HG03135 (cell line): ENCODE data around the gene HACD2.
"Not testable (repeated sequence)": the region's sequence is repeated elsewhere in the genome, so short reads cannot be mapped to it uniquely, and the experiment has no call there.

Source experiments
- ATAC-seq: cut with Tn5 transposase; IDR thresholded peaks from one replicate; pipeline ENCODE4 v1.9.1; 2021; ENCODE audit warnings: mild to moderate bottlenecking, moderate library complexity; ENCODE audit not compliant: unreplicated experiment

The HACD2 gene

DNA sequence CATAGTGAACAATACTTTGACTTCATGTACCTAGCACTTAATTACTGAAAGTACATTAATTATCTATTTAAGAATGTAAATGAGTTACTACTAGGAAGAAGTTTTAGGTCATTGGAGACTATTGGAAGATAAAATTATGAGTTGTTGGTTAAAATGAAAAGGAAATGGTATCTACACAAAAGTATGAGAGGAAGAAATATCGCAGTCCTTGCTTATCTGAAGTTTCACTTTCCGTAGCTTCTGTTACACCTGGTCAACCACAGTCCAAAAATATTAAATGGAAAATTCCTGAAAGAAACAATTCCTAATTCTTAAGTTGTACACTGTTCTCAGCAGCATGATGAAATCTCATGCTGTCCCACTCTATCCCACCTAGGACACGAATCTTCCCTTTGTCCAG lies 57.8 kb downstream of the HACD2 start:
- no peak for ATAC-seq

DNA sequence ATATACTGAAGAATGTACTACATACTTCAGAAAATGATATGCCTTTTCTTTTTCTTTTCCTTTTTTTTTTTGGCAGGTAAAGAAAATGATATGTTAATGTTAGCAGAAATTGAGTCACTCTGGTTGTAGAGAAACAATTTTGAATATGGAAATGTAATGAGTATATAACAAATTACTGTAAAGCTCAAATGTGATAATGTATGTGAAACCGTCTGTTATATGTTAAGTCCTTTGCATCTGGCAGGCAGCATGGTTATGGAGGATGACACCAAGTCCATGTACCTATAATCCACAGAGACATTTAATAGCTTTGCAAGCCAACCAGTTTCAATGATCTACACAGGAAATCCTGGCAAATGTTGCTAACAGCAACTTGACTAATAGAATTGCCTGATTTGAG lies 58.4 kb downstream of the HACD2 start:
- ATAC-seq, result no peak

DNA sequence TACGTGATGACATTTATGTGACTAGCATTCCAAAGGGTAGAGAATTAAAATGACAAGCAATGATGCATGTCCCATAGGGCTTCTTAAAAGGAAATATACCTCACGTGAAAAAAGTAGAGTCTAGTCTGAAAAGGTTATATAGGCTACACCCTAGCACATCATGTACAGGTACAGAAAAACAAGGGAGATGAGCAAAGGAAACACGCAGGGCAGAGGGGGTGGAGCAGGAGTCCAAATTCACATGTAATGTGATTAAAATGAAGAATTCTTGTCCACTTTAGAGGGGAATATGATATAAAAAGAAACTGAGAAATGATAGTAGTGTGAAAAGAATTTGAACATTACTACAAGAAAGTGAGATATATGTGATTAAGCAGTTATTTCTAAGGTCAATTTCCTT lies 59.4 kb downstream of the HACD2 start:
- no peak for ATAC-seq

DNA sequence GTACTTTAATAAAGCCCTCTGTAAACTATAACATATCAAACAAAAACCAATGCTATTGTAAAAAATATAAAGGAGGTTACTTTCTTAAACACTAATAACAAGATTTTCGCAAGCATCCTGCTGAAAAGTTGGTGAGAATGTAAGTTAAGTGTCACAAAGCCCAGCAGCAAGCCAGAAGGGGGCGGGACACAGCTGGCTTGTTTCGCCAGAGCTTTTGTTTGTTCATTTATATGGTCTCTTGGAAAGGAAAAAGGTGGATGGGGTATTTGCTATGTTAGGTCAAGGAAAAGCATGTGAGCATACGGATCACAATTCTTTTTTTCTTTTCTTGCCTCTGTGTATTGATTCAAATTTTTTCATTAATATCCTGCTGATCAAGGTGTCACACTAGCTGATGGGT lies 59.9 kb downstream of the HACD2 start:
- ATAC-seq, result no peak

DNA sequence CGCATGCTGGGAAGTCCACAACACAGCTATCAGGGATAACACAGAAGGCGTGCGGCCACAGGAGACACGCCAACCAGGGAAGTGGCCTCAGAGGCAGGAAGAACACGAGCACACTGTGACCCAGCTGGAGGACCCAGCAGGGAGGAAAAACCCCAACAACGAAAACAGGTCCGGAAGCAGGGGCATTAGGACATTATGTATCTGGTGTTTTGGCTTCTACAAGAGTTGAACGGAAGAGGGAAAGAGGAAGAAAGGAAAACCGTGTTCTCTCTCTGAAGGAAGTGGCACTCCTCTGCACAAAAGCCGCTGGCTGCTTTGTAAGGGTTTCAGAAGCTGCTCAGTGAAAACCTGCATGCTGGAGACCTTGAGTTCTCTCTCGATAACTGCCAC lies 61.8 kb downstream of the HACD2 start:
- ATAC-seq, result no peak

DNA sequence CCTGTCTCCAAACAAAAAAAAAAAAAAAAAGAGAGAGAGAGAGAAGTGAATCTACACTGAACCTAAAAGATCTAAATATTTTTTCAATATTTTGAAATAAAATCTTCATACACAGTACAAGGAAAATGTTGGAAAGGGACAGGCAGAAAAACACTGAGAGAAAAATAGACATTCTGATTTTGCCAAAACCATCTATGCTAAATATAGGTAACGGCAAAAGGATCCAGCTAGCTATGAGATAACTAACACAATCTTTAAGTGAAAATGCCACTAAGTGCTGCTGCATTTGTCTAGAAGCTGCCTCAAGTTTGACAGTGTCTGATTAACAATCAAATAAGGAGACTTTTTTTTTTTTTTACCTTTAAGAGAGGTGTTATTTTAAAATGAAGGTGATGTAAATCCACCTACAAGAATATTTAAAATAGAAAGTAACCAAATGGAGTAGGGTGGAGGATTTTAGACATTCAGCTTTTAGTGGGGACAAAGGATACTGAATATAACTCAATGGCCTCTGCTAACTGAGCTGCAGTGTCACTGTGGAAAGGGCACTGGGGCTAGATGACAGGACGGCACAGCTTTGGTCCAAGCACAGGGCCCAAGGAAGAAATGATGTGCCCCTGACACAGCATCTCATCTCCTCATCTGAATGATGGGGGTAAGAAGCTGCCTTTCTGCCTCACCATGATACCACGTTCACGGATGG lies 62.4 kb downstream of the HACD2 start:
- no peak for ATAC-seq

DNA sequence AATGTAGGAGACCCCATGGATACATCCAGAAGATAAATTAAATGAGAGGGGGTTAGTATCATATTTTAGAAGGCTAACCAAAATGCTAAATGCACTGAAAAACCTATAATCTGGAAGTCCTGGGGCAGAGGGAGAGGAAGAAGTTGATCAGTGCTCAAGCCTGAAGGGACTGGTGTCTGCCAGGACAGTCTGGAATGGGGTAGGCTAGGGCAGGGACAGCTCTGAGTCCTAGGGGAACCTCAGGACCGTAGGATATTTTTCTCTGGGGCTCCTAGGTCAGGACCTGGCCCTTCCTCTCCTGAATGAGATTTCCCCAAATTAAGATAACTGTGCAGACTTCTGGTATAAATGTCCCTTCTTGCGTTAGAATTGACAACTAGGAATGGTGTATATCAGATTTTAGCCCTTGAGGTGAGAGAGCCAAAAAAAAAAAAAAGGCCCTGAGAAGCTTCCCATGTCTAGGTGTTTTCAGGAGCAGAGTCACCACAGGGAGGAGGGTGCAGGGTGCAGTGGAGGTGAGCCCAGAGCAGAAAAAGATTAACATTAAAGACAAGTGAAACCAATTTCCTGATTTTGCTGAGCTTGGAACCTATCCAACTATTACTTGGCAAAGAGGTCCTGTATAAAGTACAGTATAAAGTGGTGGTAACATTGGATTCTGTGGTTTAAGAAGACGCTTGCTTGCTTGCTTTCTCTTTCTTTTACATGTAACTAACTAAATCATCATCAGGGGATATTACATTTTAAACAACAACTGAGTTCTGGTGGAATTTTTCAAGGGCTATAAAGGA lies 63.5 kb downstream of the HACD2 start:
- no peak for ATAC-seq

DNA sequence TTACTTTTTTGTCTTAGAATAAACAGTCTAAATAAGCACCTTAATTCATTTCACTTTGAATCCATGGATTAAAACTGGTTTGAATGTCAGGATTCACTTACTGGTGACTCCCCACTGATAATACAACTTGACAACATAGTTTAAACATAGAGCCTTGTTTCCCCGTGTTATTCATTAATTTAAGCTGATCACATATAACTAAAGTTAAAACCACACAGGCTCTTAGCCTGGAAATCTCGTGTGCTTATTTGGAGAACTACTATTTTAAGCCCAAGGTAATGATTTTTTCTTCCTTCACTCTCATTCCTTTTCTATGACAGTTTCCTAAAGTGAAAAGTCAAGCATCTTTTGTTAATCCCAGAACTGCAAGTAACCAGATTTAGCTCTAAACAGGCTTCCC lies 64.2 kb downstream of the HACD2 start:
- no peak for ATAC-seq

DNA sequence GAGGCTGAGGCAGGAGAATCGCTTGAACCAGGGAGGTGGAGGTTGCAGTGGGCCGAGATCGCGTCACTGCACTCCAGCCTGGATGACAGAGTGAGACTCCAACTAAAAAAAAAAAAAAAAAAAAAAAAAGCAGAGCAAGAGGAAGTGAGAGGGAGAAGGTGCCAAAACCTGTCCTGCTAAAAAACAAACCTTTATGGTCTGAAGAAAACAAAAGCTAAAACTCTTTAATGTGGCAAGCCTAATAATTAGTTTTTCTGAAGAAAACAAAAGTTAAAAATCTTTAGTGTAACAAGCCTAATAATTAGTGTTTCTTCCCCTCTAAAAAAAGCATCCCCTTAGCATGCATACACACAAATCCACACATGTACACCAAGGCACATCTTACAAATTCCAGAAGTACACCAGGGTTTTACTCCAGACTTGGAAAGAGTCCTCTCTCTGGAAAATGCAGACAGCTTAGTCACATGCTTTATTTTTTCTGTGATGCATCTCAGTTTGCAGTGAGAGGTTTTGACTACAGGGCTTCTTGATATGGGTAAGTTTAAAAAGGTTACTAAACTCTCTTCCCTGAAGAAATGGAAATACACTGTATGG lies 65.9 kb downstream of the HACD2 start:
- no peak for ATAC-seq

DNA sequence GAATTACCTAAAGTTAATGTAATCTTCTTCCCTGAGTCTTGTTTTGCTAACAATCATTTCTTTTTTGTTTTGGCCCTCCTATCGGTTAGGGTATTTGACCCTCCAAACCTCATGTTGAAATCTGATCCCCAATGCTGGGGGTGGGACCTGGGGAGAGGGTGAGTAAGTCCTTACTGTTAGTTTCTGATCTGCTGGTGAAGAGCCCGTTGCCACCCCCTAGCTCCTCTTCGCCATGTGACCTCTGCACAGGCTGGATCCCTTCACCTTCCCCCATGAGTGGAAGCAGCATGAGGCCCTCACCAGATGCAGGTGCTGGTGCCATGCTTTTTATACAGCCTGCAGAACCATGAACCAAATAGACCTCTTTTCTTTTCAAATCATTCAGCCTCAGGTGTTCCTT lies 73.1 kb downstream of the HACD2 start:
- ATAC-seq, result no peak

DNA sequence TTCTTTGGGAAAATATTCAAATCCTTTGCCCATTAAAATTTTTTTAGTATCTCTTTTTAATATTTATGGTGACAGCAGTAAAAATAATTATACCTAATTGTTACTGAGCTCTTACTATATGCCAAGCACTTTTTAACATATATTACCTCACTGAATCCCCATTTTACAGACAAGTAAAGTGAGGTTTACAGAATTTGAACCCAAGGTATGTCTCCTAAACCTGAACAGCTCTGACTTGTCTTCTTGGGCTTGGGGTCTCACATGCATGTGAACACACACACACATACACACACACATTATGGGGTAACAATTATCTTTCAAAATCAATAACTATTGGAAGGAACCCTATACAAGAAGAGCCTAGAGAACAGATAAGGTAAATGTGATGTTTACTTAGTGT lies 73.8 kb downstream of the HACD2 start:
- ATAC-seq, result no peak

DNA sequence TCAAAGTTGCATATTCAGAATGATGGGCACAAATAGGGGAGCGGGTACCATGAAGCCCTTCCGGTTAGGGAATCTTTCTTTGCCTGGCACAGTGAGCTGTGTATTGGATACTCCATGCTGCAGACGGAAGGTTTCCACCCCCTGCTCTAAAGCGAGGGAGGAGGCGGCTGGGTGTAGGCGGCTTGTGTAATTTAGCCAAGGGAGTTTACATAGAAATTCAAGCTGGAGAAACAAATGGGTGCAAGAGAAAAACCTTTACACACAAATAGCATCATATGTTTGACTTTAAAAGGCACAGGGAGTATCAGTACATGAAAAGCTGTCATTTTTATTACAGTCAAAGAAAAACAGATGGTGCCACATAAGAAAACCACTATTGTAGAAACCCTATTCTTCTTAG lies 76.7 kb downstream of the HACD2 start:
- ATAC-seq, result no peak

DNA sequence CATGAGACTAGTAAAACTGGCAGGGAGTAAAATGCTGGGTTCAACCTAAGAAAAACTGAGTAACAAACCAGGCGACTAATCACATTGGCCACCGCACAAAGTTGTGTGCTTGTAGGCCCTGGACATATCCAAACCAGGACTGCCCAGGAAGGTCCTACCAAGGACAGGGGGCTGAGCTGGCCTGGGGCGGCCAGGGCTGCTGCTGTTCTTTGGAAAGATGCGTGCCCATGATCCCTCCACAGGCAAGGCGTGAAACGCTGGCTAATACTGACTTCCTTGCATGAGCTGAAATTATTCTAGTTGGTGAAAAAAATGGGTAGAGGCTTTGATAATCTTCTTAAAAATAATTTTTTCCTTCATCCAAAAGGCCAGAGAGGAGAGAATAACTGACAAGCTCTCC lies 79.0 kb downstream of the HACD2 start:
- no peak for ATAC-seq

DNA sequence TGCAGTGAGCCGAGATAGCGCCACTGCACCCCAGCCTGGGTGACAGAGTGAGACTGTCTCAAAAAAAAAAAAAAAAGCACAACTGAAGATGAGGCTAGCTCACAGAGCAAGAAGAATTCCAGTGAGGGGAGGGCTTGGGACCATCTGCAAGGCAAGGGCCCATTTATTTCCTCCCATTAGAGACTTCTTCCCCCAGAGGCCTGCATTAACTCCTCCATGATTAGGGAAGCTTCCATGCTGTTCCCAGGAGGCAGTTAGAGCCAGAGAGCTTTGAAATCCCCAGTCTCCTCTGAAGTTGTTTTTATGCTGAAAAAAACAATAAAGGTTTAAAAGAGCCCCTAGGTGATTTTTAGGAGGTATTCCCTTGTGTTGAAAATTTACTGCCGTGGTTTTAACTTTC lies 81.7 kb downstream of the HACD2 start:
- no peak for ATAC-seq

DNA sequence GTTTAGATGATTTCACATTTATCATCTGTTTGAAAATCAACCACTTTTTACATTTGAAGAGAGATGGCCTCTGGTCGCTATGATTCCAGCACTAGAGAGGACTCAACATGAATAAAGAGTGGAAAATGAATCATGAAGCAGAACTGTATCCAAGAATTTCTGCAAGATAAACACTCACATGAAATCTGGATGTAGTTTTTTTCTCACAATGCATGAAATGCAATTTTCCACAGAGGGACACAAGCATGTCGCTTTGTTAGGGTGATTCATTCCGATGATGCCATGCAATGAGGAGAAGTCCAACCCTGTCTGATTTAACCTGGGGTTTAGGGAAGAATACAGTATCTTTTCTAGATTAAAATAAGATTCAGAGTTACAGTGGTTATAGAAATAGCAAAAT lies 85.5 kb downstream of the HACD2 start:
- no peak for ATAC-seq

DNA sequence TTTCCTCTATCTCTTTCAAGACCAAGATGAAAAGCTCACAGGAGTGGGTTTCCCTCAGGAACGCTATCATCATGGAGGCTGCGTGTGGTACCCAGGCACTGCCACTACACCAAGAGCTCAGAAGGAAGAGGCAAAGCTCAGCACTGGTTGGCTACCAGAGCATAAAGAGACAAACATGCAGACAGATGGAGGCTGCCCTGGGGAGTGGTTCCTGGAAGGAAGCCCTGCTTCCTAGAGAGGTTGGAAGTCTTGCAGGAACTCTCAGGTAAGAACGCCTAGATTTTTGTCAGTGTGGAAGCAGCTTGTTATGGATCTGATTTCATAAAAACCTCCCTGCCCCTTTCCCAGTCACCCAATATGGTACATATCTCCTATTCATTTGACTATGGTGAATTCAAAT lies 86.1 kb downstream of the HACD2 start:
- ATAC-seq, result no peak

DNA sequence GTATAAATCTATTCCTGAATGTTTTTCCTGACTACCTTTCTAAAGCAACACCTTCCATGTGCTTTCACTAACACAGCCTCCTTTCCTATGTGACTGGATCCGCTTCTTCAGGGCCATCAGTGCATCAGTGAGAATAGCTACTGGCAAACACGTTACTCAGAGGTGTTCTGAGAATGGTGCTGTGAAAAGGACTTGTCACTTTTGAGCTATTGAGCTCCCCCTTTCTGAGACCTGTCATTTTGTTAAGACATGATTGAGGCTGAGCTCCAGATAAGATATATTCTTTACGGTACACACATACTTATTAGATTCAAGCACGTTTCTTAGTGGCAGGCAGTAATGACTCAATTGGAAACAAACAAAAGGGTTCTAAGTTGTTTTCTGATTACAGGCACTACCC lies 90.9 kb downstream of the HACD2 start:
- no peak for ATAC-seq

DNA sequence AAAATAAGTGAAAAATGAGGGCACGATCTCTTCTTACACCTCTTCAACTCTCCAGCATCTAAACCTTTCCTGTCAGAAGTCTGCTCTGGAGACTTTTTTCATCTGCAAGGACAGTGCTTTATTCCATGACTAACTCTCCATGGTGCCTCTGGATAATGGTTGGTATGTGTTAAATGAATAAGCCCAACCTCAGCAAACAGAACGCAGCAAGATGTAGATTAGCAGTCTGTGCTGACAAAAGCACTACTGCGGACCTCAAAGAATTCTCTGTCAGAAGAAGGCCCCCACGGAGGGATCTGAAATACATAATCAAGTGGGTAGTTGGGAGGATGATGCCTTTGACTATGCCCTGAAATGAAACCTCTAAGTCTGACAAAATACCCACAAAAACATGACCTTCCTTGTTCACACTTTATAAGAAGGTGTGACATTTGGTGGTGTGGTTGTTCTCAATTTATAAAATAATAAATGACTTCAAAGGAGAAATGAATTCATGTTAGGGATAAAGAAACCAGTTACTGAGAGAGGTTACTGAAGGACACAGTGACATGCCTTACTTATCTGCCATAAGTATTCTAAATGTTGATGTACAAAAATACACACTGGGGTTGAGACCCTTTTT lies 92.8 kb downstream of the HACD2 start:
- no peak for ATAC-seq

DNA sequence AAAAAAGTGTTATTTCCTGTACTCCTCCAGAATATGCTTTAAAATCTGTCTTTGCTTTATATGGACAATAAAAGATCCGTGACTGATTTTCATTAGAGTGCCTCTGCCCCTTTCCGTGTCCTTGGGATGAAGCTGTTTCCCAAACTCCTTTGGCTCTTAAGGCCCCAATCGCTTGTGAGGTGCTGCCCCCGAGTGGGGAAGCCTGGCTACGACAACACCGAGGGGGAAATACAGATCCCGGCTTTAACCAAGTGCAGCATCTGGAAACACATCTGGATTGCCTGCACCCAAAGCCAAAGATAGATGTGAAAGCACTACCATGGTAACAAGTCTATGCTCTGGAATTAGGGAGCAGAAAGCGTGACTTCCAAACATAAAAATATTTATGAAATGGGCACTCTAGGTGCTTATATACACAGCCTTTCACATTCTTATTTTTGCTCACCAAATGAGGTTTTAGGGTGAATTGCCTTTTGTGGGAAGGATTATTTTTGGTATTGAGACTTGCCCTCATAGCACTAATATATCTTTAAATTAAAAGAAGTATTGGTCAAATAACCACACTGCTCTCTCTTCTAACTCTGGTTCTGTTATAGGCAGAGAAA lies 95.4 kb downstream of the HACD2 start:
- ATAC-seq, result no peak

DNA sequence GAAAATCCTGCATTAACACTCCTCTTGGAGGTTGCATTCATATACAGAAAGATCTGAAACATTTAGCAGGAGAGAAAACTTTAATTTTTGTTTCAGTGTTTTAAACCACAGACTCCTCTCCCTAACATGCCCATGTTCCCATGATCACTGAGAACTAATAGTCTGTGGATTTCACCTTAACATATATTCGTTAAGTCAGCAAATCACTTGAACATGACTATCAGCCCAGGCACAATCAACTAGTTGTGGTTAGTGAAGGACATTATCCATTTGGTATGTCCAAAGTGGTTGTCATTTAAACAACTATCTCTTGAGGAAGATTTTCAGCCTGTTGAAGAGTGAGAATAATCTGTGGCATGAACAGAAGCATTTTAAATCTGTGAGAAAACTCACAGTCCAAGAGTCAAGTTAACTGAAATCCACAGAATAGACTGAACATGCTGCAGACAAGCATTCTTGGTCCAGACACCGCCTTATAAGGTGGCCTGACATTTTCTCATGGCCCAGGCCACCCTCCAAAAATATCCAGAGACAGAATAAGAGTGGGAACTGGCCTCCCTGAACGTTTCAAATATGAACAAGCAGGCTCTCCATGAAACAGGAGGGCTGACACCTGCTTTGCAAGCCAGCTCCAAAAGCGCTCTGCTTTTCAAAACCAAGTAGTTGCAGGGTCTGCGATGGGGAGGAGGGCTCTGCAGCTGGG lies 96.1 kb downstream of the HACD2 start:
- ATAC-seq, result no peak

DNA sequence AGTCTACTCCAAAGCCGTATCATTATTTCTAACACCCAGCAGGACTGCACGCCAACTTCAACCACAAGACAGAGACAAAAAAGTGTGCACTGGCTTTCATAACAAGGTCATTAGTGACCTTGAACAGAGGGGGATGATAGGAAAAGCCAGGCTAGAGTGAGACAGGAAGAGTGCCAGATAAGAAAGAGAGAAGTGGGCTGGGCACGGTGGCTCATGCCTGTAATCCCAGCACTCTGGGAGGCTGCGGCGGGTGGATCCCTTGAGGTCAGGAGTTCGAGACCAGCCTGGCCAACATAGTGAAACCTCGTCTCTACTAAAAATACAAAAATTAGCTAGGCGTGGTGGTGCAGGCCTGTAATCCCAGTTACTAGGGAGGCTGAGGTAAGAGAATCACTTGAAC lies 97.8 kb downstream of the HACD2 start:
- ATAC-seq, result not testable (repeated sequence)
